ENCODE data around the gene GSDME.

Gene GSDME

GRCh38 chr7:24793982-24794648, 36.9 kb upstream of the GSDME start:
- no CpG with 5 or more reads among the region's 9 CpGs for WGBS (ENCODE audit: insufficient coverage, insufficient read length)
- no peaks in the 10 kb centered on the region for H3K36me3 ChIP-seq (ENCODE audit: control insufficient read depth, insufficient read depth, low read length)
- H3K4me1 ChIP-seq (ENCODE audit: control insufficient read depth, insufficient read depth, low read length): no peaks in the 10 kb centered on the region
- no peak overlapping the region for H3K4me3 ChIP-seq (ENCODE audit: low read length)
- DNase-seq (ENCODE audit: low read depth, low spot score): no peak
- H3K9me3 ChIP-seq (ENCODE audit: control insufficient read depth, insufficient read depth, low read length): no peaks in the 10 kb centered on the region
- no peaks in the 10 kb centered on the region for H3K27me3 ChIP-seq (ENCODE audit: control insufficient read depth, insufficient read depth, low read length)
- no peak overlapping the region for H3K27ac ChIP-seq (ENCODE audit: low read length)

DNA sequence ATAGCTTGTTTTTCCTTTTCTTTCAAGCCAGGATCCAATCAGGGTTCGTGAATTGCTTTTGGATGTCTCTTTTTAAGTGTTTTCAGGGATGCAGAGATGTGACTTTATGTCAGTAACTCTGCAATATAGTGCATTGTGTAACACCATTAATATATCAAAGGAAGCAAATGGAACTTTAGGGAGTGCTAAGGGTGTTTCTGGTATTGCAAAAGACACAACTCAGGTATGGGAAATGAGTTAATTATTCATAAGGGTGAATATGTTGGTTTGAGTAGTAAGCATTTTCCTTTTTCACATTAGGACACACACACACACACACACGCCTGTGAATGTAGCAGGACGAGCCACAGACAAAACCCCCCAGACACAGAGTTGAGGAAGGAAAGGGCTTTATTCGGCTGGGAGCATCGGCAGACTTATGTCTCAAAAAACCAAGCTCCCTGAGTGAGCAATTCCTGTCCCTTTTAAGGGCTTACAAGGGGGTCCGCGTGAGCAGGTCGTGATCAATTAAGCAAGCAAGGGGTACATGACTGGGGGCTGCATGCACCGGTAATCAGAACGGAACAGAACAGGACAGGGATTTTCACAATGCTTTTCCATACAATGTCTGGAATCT, 31.8 kb upstream of the GSDME start:
- DNase-seq (ENCODE audit: low read depth, low spot score): no peak
- WGBS (ENCODE audit: insufficient coverage, insufficient read length): no CpG with 5 or more reads among the region's 10 CpGs

GRCh38 chr7:24788075-24788474, 30.8 kb upstream of the GSDME start:
- Histone ChIP-seq H3K4me1 (ENCODE audit: control insufficient read depth, insufficient read depth, low read length) (no peaks in the 10 kb centered on the region), H3K27me3 (ENCODE audit: control insufficient read depth, insufficient read depth, low read length) (no peaks in the 10 kb centered on the region), H3K9me3 (ENCODE audit: control insufficient read depth, insufficient read depth, low read length) (no peaks in the 10 kb centered on the region), H3K36me3 (ENCODE audit: control insufficient read depth, insufficient read depth, low read length) (no peaks in the 10 kb centered on the region), H3K27ac (ENCODE audit: low read length) (no peak overlapping the region), H3K4me3 (ENCODE audit: low read length) (no peak overlapping the region)
- no peak for DNase-seq (ENCODE audit: low read depth, low spot score)
- no CpG with 5 or more reads among the region's 9 CpGs for WGBS (ENCODE audit: insufficient coverage, insufficient read length)

More for the DNA sequence above, 31.8 kb upstream of the GSDME start:
- Histone ChIP-seq H3K27me3 (ENCODE audit: control insufficient read depth, insufficient read depth, low read length) (no peaks in the 10 kb centered on the region), H3K36me3 (ENCODE audit: control insufficient read depth, insufficient read depth, low read length) (no peaks in the 10 kb centered on the region), H3K4me1 (ENCODE audit: control insufficient read depth, insufficient read depth, low read length) (no peaks in the 10 kb centered on the region), H3K27ac (ENCODE audit: low read length) (no peak overlapping the region), H3K9me3 (ENCODE audit: control insufficient read depth, insufficient read depth, low read length) (no peaks in the 10 kb centered on the region), H3K4me3 (ENCODE audit: low read length) (no peak overlapping the region)

DNA sequence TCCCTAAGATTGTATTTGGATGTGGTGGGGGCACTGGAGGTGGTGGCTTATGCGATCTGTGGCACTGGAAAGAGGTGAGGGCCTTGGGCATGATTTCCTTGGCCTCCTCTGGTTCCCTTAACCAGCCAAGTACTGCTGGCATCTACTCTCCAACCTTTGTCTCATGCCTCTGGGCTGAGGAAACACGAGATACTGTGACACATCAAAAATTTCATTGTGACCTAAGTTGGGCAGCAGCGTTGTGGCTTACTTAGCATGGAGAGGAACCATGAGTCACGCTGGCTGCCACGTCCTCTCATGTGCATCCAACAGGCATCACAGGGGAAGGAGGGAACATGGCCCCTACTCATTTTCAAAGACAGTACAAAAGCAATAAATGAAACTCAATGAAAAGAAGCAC, 29.7 kb upstream of the GSDME start:
- no peak for DNase-seq (ENCODE audit: low read depth, low spot score)
- H3K27ac ChIP-seq (ENCODE audit: low read length): no peak overlapping the region
- no peaks in the 10 kb centered on the region for H3K9me3 ChIP-seq (ENCODE audit: control insufficient read depth, insufficient read depth, low read length)
- no peaks in the 10 kb centered on the region for H3K36me3 ChIP-seq (ENCODE audit: control insufficient read depth, insufficient read depth, low read length)
- WGBS (ENCODE audit: insufficient coverage, insufficient read length): no CpG with 5 or more reads among the region's 5 CpGs
- H3K4me1 ChIP-seq (ENCODE audit: control insufficient read depth, insufficient read depth, low read length): no peaks in the 10 kb centered on the region
- no peak overlapping the region for H3K4me3 ChIP-seq (ENCODE audit: low read length)
- H3K27me3 ChIP-seq (ENCODE audit: control insufficient read depth, insufficient read depth, low read length): no peaks in the 10 kb centered on the region

- WGBS (ENCODE audit: insufficient coverage, insufficient read length): no CpG with 5 or more reads among the region's 4 CpGs
- no peak for DNase-seq (ENCODE audit: low read depth, low spot score)
Observed at GRCh38 chr7:24786306-24786705, 29.0 kb upstream of the GSDME start.

GRCh38 chr7:24784277-24784676, 27.0 kb upstream of the GSDME start:
- Histone ChIP-seq H3K36me3 (ENCODE audit: control insufficient read depth, insufficient read depth, low read length) (no peaks in the 10 kb centered on the region), H3K27me3 (ENCODE audit: control insufficient read depth, insufficient read depth, low read length) (no peaks in the 10 kb centered on the region), H3K4me1 (ENCODE audit: control insufficient read depth, insufficient read depth, low read length) (no peaks in the 10 kb centered on the region)

More at GRCh38 chr7:24786306-24786705, 29.0 kb upstream of the GSDME start:
- Histone ChIP-seq H3K27ac (ENCODE audit: low read length) (no peak overlapping the region), H3K9me3 (ENCODE audit: control insufficient read depth, insufficient read depth, low read length) (no peaks in the 10 kb centered on the region), H3K36me3 (ENCODE audit: control insufficient read depth, insufficient read depth, low read length) (no peaks in the 10 kb centered on the region), H3K27me3 (ENCODE audit: control insufficient read depth, insufficient read depth, low read length) (no peaks in the 10 kb centered on the region), H3K4me3 (ENCODE audit: low read length) (no peak overlapping the region), H3K4me1 (ENCODE audit: control insufficient read depth, insufficient read depth, low read length) (no peaks in the 10 kb centered on the region)

DNA sequence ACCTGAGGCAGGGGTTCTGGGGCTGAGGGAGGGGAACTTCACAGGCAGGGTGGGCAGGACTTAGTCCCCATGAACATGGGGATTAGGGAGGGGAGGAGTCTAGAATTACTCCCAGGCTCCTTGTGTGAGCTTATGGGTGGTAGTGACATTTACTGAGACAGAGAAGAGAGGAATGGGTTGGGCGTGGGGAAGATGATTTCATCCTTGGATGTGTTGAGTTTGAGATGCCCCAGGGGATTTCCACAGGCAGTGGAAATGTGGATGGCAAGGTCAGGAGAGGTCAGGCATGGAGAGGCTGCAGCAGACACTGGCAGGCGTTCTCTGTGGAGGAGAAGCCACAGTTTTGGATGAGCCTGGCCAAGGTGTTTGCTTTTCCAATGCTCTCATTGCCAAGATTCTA, 26.4 kb upstream of the GSDME start:
- DNase-seq (ENCODE audit: low read depth, low spot score): no peak
- H3K27me3 ChIP-seq (ENCODE audit: control insufficient read depth, insufficient read depth, low read length): no peaks in the 10 kb centered on the region
- no peaks in the 10 kb centered on the region for H3K9me3 ChIP-seq (ENCODE audit: control insufficient read depth, insufficient read depth, low read length)
- no peaks in the 10 kb centered on the region for H3K36me3 ChIP-seq (ENCODE audit: control insufficient read depth, insufficient read depth, low read length)
- H3K27ac ChIP-seq (ENCODE audit: low read length): no peak overlapping the region
- no CpG with 5 or more reads among the region's 2 CpGs for WGBS (ENCODE audit: insufficient coverage, insufficient read length)
- no peak overlapping the region for H3K4me3 ChIP-seq (ENCODE audit: low read length)
- no peaks in the 10 kb centered on the region for H3K4me1 ChIP-seq (ENCODE audit: control insufficient read depth, insufficient read depth, low read length)

More at GRCh38 chr7:24784277-24784676, 27.0 kb upstream of the GSDME start:
- no peaks in the 10 kb centered on the region for H3K9me3 ChIP-seq (ENCODE audit: control insufficient read depth, insufficient read depth, low read length)
- H3K4me3 ChIP-seq (ENCODE audit: low read length): no peak overlapping the region
- no CpG with 5 or more reads among the region's 5 CpGs for WGBS (ENCODE audit: insufficient coverage, insufficient read length)
- H3K27ac ChIP-seq (ENCODE audit: low read length): no peak overlapping the region
- DNase-seq (ENCODE audit: low read depth, low spot score): no peak

- H3K27me3 ChIP-seq (ENCODE audit: control insufficient read depth, insufficient read depth, low read length): no peaks in the 10 kb centered on the region
- no peak for DNase-seq (ENCODE audit: low read depth, low spot score)
- H3K4me1 ChIP-seq (ENCODE audit: control insufficient read depth, insufficient read depth, low read length): no peaks in the 10 kb centered on the region
- WGBS (ENCODE audit: insufficient coverage, insufficient read length): no CpG with 5 or more reads among the region's 4 CpGs
- H3K27ac ChIP-seq (ENCODE audit: low read length): no peak overlapping the region
- H3K36me3 ChIP-seq (ENCODE audit: control insufficient read depth, insufficient read depth, low read length): no peaks in the 10 kb centered on the region
- no peak overlapping the region for H3K4me3 ChIP-seq (ENCODE audit: low read length)
- no peaks in the 10 kb centered on the region for H3K9me3 ChIP-seq (ENCODE audit: control insufficient read depth, insufficient read depth, low read length)
Observed at GRCh38 chr7:24781106-24781505, 23.8 kb upstream of the GSDME start.

- no peaks in the 10 kb centered on the region for H3K27me3 ChIP-seq (ENCODE audit: control insufficient read depth, insufficient read depth, low read length)
- DNase-seq (ENCODE audit: low read depth, low spot score): no peak
- no CpG with 5 or more reads among the region's 2 CpGs for WGBS (ENCODE audit: insufficient coverage, insufficient read length)
- no peaks in the 10 kb centered on the region for H3K36me3 ChIP-seq (ENCODE audit: control insufficient read depth, insufficient read depth, low read length)
- no peak overlapping the region for H3K27ac ChIP-seq (ENCODE audit: low read length)
- no peaks in the 10 kb centered on the region for H3K4me1 ChIP-seq (ENCODE audit: control insufficient read depth, insufficient read depth, low read length)
- no peaks in the 10 kb centered on the region for H3K9me3 ChIP-seq (ENCODE audit: control insufficient read depth, insufficient read depth, low read length)
- no peak overlapping the region for H3K4me3 ChIP-seq (ENCODE audit: low read length)
Observed at GRCh38 chr7:24779283-24779655, 22.0 kb upstream of the GSDME start.

DNA sequence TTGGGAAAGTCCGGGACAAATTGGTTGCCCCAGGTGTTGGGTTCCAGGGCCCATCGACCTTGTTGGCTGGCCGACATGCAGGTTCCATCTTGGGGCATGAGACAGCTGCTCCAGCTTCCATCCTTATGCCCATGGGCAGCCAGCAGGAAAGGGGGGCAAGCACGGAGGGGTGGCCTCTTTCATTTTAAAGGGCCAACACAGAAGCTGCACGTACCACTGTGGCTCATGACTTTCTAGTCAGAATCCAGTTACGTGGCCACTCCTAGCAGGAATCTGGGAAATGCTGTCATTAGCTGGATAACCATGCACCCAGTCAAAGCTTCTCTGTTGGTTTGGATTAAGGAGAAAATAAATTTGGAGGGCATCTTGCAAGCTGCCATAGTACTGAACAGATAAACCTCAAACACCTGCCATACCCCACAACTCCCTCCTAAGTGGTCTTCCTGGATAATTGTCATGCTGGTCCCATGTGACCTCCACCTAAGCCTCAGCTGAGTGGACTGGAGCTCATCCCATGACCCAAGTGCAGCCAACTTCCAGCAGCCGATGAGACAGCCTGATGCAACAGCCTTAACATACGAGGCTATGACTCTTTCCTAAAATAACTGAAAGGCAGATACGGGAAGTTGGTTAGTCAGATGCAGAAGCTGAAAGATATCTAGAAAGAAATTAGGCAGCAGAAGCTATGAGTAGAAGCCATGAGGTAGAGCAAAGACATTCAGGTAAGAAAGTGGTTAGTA, 21.4 kb upstream of the GSDME start:
- WGBS (ENCODE audit: insufficient coverage, insufficient read length): no CpG with 5 or more reads among the region's 9 CpGs
- no peak overlapping the region for H3K27ac ChIP-seq (ENCODE audit: low read length)

More for the DNA sequence above, 21.4 kb upstream of the GSDME start:
- no peaks in the 10 kb centered on the region for H3K27me3 ChIP-seq (ENCODE audit: control insufficient read depth, insufficient read depth, low read length)
- H3K4me3 ChIP-seq (ENCODE audit: low read length): no peak overlapping the region
- no peaks in the 10 kb centered on the region for H3K9me3 ChIP-seq (ENCODE audit: control insufficient read depth, insufficient read depth, low read length)
- no peaks in the 10 kb centered on the region for H3K36me3 ChIP-seq (ENCODE audit: control insufficient read depth, insufficient read depth, low read length)
- no peak for DNase-seq (ENCODE audit: low read depth, low spot score)
- H3K4me1 ChIP-seq (ENCODE audit: control insufficient read depth, insufficient read depth, low read length): no peaks in the 10 kb centered on the region
